Epithelial cell of proximal tubule (primary cell): Measurements from ENCODE around the gene CFAP107. TPM values are rescaled to one million over a fixed set of nuclear protein-coding genes. Genes with fewer than 3 reads are reported as not detected.
"Not testable (repeated sequence)": the region's sequence is repeated elsewhere in the genome, so short reads cannot be mapped to it uniquely, and the experiment has no call there.

Source experiments
- DNase-seq: peaks from one replicate; pipeline ENCODE4 v3.0.0-alpha.2; 2011; ENCODE audit warnings: low read depth
- H3K4me3 ChIP-seq: 2 replicates; pipeline ENCODE4 v1.5.1; 2011; ENCODE audit warnings: low read depth, mild to moderate bottlenecking, low read length
- CTCF ChIP-seq: conservative IDR thresholded peaks from 2 replicates; pipeline ENCODE4 v1.5.1; 2012; ENCODE audit warnings: low read depth, mild to moderate bottlenecking, low read length
- total RNA-seq: library from RNA; depleted of rRNA; stranded (reverse); fragments of >200 nt; gene quantifications from 2 replicates; pipeline ENCODE4 v1.2.3, GENCODE V29; 2015

Gene CFAP107
- total RNA-seq, 1 donor from 2014 or later, result not detected

DNA sequence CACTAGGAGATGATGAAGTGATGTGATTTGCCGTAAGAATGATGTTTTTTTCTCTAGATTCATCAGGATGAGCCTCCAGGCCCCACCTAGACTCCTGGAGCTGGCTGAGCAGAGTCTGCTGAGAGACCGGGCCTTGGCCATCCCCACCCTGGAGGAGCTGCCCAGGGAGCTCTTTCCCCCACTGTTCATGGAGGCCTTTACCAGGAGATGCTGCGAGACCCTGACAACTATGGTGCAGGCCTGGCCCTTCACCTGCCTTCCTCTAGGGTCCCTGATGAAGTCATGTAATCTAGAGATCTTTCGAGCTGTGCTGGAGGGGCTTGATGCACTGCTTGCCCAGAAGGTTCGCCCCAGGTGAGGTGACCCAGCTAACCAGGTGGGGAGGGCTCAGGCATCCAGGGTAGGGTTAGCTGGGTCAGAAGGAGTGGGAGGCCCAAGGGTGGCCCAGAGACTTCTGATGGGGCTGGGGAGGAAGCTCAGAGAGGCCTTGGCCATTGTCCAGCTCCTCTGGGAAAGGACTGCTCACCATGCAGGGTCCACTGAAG, 28.9 kb downstream of the CFAP107 start:
- TF ChIP-seq CTCF, result no peak
- no peak for DNase-seq
- H3K4me3 ChIP-seq, result no peak overlapping the region

- DNase-seq, result no peak
- no peak for TF ChIP-seq CTCF
- H3K4me3 ChIP-seq, result no peak overlapping the region
These were observed 29.4 kb downstream of the CFAP107 start for GRCh38 chr1:12775443-12775842.

GRCh38 chr1:12776801-12777557, 31.0 kb downstream of the CFAP107 start:
- no peak overlapping the region for H3K4me3 ChIP-seq
- TF ChIP-seq CTCF, result no peak
- DNase-seq, result no peak

DNA sequence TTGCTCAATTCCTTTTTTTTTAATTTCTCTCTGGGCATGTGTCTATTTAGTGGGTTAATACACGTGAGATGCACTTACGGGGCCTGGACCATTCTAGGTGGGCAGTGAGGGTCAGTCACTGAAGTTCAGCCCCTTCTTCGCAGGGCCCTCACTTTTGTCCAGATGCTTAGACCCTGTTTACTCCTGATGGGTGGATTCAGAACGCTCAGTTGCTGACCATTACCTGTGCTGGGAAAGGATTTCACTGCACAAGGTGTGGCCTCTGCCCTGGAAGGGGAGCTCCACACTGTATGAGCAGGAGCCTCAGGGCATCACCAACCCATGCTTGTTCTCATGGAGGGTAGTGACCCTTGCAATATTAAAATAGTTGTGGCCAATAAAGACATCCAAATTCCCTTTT, 32.1 kb downstream of the CFAP107 start:
- DNase-seq, result no peak
- no peak overlapping the region for H3K4me3 ChIP-seq
- TF ChIP-seq CTCF, result no peak

- no peak overlapping the region for H3K4me3 ChIP-seq
- no peak for TF ChIP-seq CTCF
- no peak for DNase-seq
These were observed 32.9 kb downstream of the CFAP107 start for GRCh38 chr1:12778907-12779306.

- not testable (repeated sequence) for H3K4me3 ChIP-seq, DNase-seq
These were observed 35.5 kb downstream of the CFAP107 start for GRCh38 chr1:12781488-12781887.

DNA sequence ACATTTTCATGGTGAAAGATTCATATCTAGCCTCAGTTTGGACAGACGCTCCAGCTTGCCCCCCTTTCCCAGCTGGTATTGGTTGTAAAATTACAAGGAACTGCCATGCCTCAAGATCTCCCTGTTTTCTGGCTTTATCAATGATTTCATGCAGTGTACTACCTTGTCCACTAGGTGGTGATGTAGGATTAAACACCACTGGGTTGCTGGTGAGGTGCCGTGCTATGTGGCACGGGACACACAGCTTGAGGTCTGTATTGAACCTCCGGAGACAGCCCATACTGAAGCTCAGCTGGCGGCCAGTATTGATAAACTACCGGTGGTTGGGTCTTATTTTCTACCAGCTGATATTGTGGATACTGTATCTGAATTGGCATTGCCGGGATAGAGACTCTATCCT, 37.8 kb downstream of the CFAP107 start:
- H3K4me3 ChIP-seq, DNase-seq: not testable (repeated sequence)
- TF ChIP-seq CTCF, result peak; percentile 13

- DNase-seq, H3K4me3 ChIP-seq: not testable (repeated sequence)
These were observed 38.7 kb downstream of the CFAP107 start for GRCh38 chr1:12784729-12785128.

DNA sequence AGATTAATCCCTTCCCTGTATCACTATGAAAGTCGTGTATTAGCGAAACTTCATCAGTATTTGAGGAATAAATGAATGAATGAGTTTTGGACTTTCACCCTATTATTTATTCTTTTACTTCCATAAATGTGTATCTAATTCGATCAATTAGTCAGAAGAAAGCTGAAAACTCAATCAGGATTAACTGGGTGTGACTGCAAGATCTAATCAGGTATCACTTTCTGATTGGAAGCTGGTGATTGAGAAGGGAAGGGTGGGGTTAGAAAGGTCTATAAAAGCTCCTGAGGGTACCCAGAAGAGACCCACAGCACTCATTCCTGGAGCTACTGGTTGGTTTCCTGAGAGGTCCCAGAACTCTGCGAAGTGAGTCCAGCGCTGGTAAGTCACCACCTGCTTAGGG, 45.1 kb downstream of the CFAP107 start, which contains the start of gene PRAMEF1:
TSS of gene PRAMEF1 (plus strand) at position 301 of the 400 bp plus-strand sequence. CDS start 1,831 bp downstream, outside the sequence.
- DNase-seq, H3K4me3 ChIP-seq: not testable (repeated sequence)
